ENCODE results near the gene OR51V1. TPM values are rescaled to one million over a fixed set of nuclear protein-coding genes. Genes with fewer than 3 reads are reported as not detected.

OR51V1 gene
- total and polyA plus RNA-seq, 10 of the 15 experiments (the other 5 are each of a cell fraction or from before 2014, with no cell fraction given): not detected

DNA sequence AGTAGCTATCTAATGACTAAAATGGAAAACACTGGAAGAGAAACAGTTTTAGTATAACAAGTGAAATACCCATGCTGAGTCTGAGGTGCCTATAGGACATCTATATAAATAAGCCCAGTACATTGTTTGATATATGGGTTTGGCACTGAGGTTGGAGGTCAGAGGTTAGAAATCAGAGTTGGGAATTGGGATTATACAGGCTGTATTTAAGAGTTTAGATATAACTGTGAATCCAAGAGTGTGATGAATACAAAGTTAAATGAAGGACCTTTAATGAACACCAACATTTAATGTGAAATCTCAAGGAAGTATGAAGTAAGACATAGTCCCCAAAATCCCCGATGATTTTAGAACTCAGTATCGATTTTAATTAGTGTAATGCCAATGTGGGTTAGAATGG, 36.9 kb upstream of the OR51V1 start:
- ChIA-PET CTCF (no interaction called here), RAD21 (ENCODE audit: unreplicated experiment) (no interaction called here), POLR2A (no interaction called here), SMC1A (ENCODE audit: uncharacterized antibody, unreplicated experiment) (interaction anchor here (0.7 kb wide), 1 partner anchor 10 kb away, joined by 3 read pairs; no protein-coding TSS in a partner anchor)
- Histone ChIP-seq H3K9ac (ENCODE audit: control insufficient read depth, insufficient read depth, low read length) (no peak overlapping the region), H3K4me2 (ENCODE audit: control insufficient read depth, insufficient read depth) (no peak overlapping the region), H4K20me1 (ENCODE audit: control insufficient read depth, insufficient read depth) (no peaks in the 10 kb centered on the region), H2AFZ (ENCODE audit: control insufficient read depth, low read depth, low read length) (no peak overlapping the region), H3K4me3 (no peak overlapping the region), H3K9me3 (replicated peaks; ENCODE audit: control insufficient read depth, insufficient read depth, low read length) (no peaks in the 10 kb centered on the region), H3K4me1 (ENCODE audit: control insufficient read depth, insufficient read depth, low read length) (no peaks in the 10 kb centered on the region; the same call in 1 of the 2 replicates), H3K79me2 (ENCODE audit: control insufficient read depth, insufficient read depth, low read length) (no peaks in the 10 kb centered on the region), H3K27me3 (replicated peaks in 1 of 2; ENCODE audit: control insufficient read depth in 2 of 2, insufficient read depth in 2 of 2, low read length in 1 of 2) (no peaks in the 10 kb centered on the region), H3K27ac (ENCODE audit: control insufficient read depth, insufficient read depth) (no peak overlapping the region), H3K36me3 (ENCODE audit: control insufficient read depth in 2 of 2, insufficient read depth in 2 of 2, low read length in 1 of 2) (no peaks in the 10 kb centered on the region)
- DNase-seq (ENCODE audit: low read depth, low spot score): no peak
- in situ Hi-C loops (cut with MboI): no loop called here
- intact Hi-C loops (cut with micrococcal nuclease; ENCODE audit: unreplicated experiment): no loop called here
- 60% methylated on average over 2 of the region's 2 CpGs for WGBS (ENCODE audit: insufficient coverage, insufficient replicate concordance, low lambda C conversion rate, missing lambda C conversion rate)
- BruUV-seq (replicated peaks): no TSS peak
- no peak for FAIRE-seq
- ATAC-seq: no peak
- no peak for TF ChIP-seq LARP7 (IDR thresholded peaks at IDR 0.05)
- no peak for TF ChIP-seq RB1 (IDR thresholded peaks at IDR 0.05; ENCODE audit: borderline replicate concordance)
- TF ChIP-seq MXI1 (IDR thresholded peaks at IDR 0.05; ENCODE audit: low read depth, low read length): no peak
- TF ChIP-seq MYC (IDR thresholded peaks at IDR 0.05; ENCODE audit: insufficient read depth, insufficient read length, insufficient replicate concordance, low read length, severe bottlenecking): no peak
- TF ChIP-seq, protein P1, sequence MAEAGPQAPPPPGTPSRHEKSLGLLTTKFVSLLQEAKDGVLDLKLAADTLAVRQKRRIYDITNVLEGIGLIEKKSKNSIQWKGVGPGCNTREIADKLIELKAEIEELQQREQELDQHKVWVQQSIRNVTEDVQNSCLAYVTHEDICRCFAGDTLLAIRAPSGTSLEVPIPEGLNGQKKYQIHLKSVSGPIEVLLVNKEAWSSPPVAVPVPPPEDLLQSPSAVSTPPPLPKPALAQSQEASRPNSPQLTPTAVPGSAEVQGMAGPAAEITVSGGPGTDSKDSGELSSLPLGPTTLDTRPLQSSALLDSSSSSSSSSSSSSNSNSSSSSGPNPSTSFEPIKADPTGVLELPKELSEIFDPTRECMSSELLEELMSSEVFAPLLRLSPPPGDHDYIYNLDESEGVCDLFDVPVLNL (IDR thresholded peaks at IDR 0.05; ENCODE audit: low read depth, low read length): no peak
- no peak for TF ChIP-seq IKZF1 (conservative IDR thresholded peaks at IDR 0.05)
- TF ChIP-seq, protein P2, sequence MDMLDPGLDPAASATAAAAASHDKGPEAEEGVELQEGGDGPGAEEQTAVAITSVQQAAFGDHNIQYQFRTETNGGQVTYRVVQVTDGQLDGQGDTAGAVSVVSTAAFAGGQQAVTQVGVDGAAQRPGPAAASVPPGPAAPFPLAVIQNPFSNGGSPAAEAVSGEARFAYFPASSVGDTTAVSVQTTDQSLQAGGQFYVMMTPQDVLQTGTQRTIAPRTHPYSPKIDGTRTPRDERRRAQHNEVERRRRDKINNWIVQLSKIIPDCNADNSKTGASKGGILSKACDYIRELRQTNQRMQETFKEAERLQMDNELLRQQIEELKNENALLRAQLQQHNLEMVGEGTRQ (IDR thresholded peaks at IDR 0.05; ENCODE audit: borderline replicate concordance, low read depth, low read length): no peak
- TF ChIP-seq BCL11A (IDR thresholded peaks at IDR 0.05; ENCODE audit: low read depth, low read length): no peak
- TF ChIP-seq FOXK2 (IDR thresholded peaks at IDR 0.05): no peak
- TF ChIP-seq, protein P3, sequence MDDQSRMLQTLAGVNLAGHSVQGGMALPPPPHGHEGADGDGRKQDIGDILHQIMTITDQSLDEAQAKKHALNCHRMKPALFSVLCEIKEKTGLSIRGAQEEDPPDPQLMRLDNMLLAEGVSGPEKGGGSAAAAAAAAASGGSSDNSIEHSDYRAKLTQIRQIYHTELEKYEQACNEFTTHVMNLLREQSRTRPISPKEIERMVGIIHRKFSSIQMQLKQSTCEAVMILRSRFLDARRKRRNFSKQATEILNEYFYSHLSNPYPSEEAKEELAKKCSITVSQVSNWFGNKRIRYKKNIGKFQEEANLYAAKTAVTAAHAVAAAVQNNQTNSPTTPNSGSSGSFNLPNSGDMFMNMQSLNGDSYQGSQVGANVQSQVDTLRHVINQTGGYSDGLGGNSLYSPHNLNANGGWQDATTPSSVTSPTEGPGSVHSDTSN (IDR thresholded peaks at IDR 0.05; ENCODE audit: insufficient replicate concordance, low read depth, low read length): no peak
- no peak for TF ChIP-seq TCF12 (IDR thresholded peaks at IDR 0.05; ENCODE audit: low read depth, low read length)
- TF ChIP-seq CBX5 (IDR thresholded peaks at IDR 0.05; ENCODE audit: low read depth): no peak
- no peak for TF ChIP-seq STAT1 (conservative IDR thresholded peaks at IDR 0.05)
- no peak for TF ChIP-seq YY1 (IDR thresholded peaks at IDR 0.05; ENCODE audit: low read depth, low read length)
- no peak for TF ChIP-seq MTA2 (IDR thresholded peaks at IDR 0.05; ENCODE audit: low read depth)
- TF ChIP-seq, protein P4, sequence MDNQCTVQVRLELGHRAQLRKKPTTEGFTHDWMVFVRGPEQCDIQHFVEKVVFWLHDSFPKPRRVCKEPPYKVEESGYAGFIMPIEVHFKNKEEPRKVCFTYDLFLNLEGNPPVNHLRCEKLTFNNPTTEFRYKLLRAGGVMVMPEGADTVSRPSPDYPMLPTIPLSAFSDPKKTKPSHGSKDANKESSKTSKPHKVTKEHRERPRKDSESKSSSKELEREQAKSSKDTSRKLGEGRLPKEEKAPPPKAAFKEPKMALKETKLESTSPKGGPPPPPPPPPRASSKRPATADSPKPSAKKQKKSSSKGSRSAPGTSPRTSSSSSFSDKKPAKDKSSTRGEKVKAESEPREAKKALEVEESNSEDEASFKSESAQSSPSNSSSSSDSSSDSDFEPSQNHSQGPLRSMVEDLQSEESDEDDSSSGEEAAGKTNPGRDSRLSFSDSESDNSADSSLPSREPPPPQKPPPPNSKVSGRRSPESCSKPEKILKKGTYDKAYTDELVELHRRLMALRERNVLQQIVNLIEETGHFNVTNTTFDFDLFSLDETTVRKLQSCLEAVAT (IDR thresholded peaks at IDR 0.05): no peak
- TF ChIP-seq, protein P5, sequence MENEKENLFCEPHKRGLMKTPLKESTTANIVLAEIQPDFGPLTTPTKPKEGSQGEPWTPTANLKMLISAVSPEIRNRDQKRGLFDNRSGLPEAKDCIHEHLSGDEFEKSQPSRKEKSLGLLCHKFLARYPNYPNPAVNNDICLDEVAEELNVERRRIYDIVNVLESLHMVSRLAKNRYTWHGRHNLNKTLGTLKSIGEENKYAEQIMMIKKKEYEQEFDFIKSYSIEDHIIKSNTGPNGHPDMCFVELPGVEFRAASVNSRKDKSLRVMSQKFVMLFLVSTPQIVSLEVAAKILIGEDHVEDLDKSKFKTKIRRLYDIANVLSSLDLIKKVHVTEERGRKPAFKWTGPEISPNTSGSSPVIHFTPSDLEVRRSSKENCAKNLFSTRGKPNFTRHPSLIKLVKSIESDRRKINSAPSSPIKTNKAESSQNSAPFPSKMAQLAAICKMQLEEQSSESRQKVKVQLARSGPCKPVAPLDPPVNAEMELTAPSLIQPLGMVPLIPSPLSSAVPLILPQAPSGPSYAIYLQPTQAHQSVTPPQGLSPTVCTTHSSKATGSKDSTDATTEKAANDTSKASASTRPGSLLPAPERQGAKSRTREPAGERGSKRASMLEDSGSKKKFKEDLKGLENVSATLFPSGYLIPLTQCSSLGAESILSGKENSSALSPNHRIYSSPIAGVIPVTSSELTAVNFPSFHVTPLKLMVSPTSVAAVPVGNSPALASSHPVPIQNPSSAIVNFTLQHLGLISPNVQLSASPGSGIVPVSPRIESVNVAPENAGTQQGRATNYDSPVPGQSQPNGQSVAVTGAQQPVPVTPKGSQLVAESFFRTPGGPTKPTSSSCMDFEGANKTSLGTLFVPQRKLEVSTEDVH (IDR thresholded peaks at IDR 0.05; ENCODE audit: low read depth, partially characterized antibody): no peak
